HG03060 (cell line): ENCODE results near the gene EDA2R.

Experiments used
- ATAC-seq: cut with Tn5 transposase; IDR thresholded peaks from one replicate; pipeline ENCODE4 v1.9.1; 2021; ENCODE audit warnings: low read depth, moderate number of reproducible peaks; ENCODE audit not compliant: unreplicated experiment

Gene EDA2R

GRCh38 chrX:66547847-66548369 lies 91.0 kb downstream of the EDA2R start:
- no peak for ATAC-seq
